Astrocyte (in vitro differentiated cells and primary cell): ENCODE data around the gene CIB4. TPM values are rescaled to one million over a fixed set of nuclear protein-coding genes. Genes with fewer than 3 reads are reported as not detected.

Source experiments
- DNase-seq: peaks from one replicate; pipeline ENCODE4 v3.0.0-alpha.2; 2010; ENCODE audit warnings: low read depth
- FAIRE-seq: peaks from 2 replicates; lab custom pipeline; 2011; peaks lifted over from hg19 to GRCh38; lab: Jason Lieb, UNC
- H2AFZ ChIP-seq: 2 replicates; pipeline ENCODE4 v1.6.0; 2012; ENCODE audit warnings: low read depth, low read length, inconsistent platforms
- H3K27ac ChIP-seq: 2 replicates; pipeline ENCODE4 v1.5.1; 2011; ENCODE audit warnings: low read depth, low read length, inconsistent platforms
- H3K27me3 ChIP-seq: 2 replicates; pipeline ENCODE4 v1.6.0; 2011; ENCODE audit warnings: low read length, inconsistent platforms; ENCODE audit not compliant: insufficient read depth
- H3K36me3 ChIP-seq: 2 replicates; pipeline ENCODE4 v1.5.1; 2011; ENCODE audit warnings: low read length, inconsistent platforms; ENCODE audit not compliant: insufficient read depth
- H3K4me1 ChIP-seq: 2 replicates; pipeline ENCODE4 v1.5.1; 2011; ENCODE audit warnings: low read length, inconsistent platforms; ENCODE audit not compliant: insufficient read depth
- H3K4me2 ChIP-seq: 2 replicates; pipeline ENCODE4 v1.6.0; 2012; ENCODE audit warnings: low read length, inconsistent platforms
- H3K4me3 ChIP-seq: 2 replicates; pipeline ENCODE4 v1.5.1; 2011; ENCODE audit warnings: low read depth, mild to moderate bottlenecking, low read length, inconsistent platforms; ENCODE audit not compliant: insufficient read depth
- H3K79me2 ChIP-seq: 2 replicates; pipeline ENCODE4 v1.6.0; 2012; ENCODE audit warnings: mild to moderate bottlenecking, low read length, inconsistent platforms; ENCODE audit not compliant: insufficient read depth
- H3K9ac ChIP-seq: 2 replicates; pipeline ENCODE4 v1.6.0; 2012; ENCODE audit warnings: mild to moderate bottlenecking, low read length, inconsistent platforms
- H3K9me3 ChIP-seq: 2 replicates; pipeline ENCODE4 v1.5.1; 2012; ENCODE audit warnings: low read depth, mild to moderate bottlenecking, low read length, inconsistent platforms; ENCODE audit not compliant: insufficient read depth
- H4K20me1 ChIP-seq: 2 replicates; pipeline ENCODE4 v1.6.0; 2012; ENCODE audit warnings: low read length, inconsistent platforms; ENCODE audit not compliant: insufficient read depth
- H3K27ac Mint-ChIP-seq: one replicate; pipeline ENCODE4 v1.8.0; 2021; ENCODE audit warnings: mild to moderate bottlenecking, mixed read lengths; ENCODE audit not compliant: unreplicated experiment
- H3K27me3 Mint-ChIP-seq: one replicate; pipeline ENCODE4 v1.8.0; 2021; ENCODE audit warnings: low read depth, mixed read lengths; ENCODE audit not compliant: unreplicated experiment
- H3K36me3 Mint-ChIP-seq: one replicate; pipeline ENCODE4 v1.8.0; 2021; ENCODE audit warnings: low read depth, mixed read lengths; ENCODE audit not compliant: unreplicated experiment
- H3K4me1 Mint-ChIP-seq: one replicate; pipeline ENCODE4 v1.8.0; 2021; ENCODE audit warnings: low read depth, mixed read lengths; ENCODE audit not compliant: unreplicated experiment
- H3K4me3 Mint-ChIP-seq: one replicate; pipeline ENCODE4 v1.8.0; 2021; ENCODE audit warnings: mild to moderate bottlenecking, moderate library complexity, mixed read lengths; ENCODE audit not compliant: unreplicated experiment
- H3K9me3 Mint-ChIP-seq: one replicate; pipeline ENCODE4 v1.8.0; 2021; ENCODE audit warnings: mild to moderate bottlenecking, mixed read lengths; ENCODE audit not compliant: unreplicated experiment
- EZH2 ChIP-seq: IDR thresholded peaks from 2 replicates; pipeline ENCODE4 v1.6.1; 2012; ENCODE audit warnings: mild to moderate bottlenecking, low read length, inconsistent platforms; ENCODE audit not compliant: insufficient read depth
- total RNA-seq: library from RNA; stranded (reverse); gene quantifications from 2 replicates; pipeline ENCODE4 v1.2.1, GENCODE V29; 2021
- TF ChIP-seq, protein P1 (sequence below): IDR thresholded peaks from 2 replicates; pipeline ENCODE4 v1.5.1; 2011; ENCODE audit warnings: low read depth, mild to moderate bottlenecking, inconsistent platforms, low read length, moderate library complexity; ENCODE audit not compliant: insufficient read depth

CIB4 gene
- total RNA-seq, 1 donor from 2014 or later: not detected

- Histone ChIP-seq H2AFZ (no peak overlapping the region), H3K4me2 (no peak overlapping the region), H3K9me3 (no peaks in the 10 kb centered on the region), H3K27me3 (peaks cover 35% of the 10 kb centered on the region), H3K9ac (no peak overlapping the region), H3K36me3 (no peaks in the 10 kb centered on the region), H3K27ac (no peak overlapping the region), H3K4me1 (no peaks in the 10 kb centered on the region), H3K79me2 (no peaks in the 10 kb centered on the region), H3K4me3 (no peak overlapping the region), H4K20me1 (no peaks in the 10 kb centered on the region)
- DNase-seq (no peak), FAIRE-seq (no peak)
- Mint-ChIP-seq H3K27ac (no peak overlapping the region), H3K27me3 (peaks cover 34% of the 10 kb centered on the region), H3K4me3 (no peak overlapping the region), H3K36me3 (no peaks in the 10 kb centered on the region), H3K4me1 (peaks cover 2% of the 10 kb centered on the region), H3K9me3 (peaks cover 3% of the 10 kb centered on the region)
- TF ChIP-seq EZH2: no peak
Measured at GRCh38 chr2:26552641-26553374, 88.4 kb downstream of the CIB4 start.

GRCh38 chr2:26550276-26551015, 90.7 kb downstream of the CIB4 start:
- Mint-ChIP-seq H3K9me3 (peaks cover 3% of the 10 kb centered on the region), H3K4me1 (peaks cover 2% of the 10 kb centered on the region), H3K4me3 (no peak overlapping the region), H3K27me3 (peaks cover 21% of the 10 kb centered on the region), H3K27ac (no peak overlapping the region), H3K36me3 (no peaks in the 10 kb centered on the region)
- no peak for DNase-seq
- Histone ChIP-seq H2AFZ (no peak overlapping the region), H3K4me1 (no peaks in the 10 kb centered on the region), H3K9ac (no peak overlapping the region), H3K9me3 (no peaks in the 10 kb centered on the region), H3K4me3 (no peak overlapping the region), H3K27me3 (peaks cover 16% of the 10 kb centered on the region), H4K20me1 (no peaks in the 10 kb centered on the region), H3K4me2 (no peak overlapping the region), H3K36me3 (no peaks in the 10 kb centered on the region), H3K27ac (no peak overlapping the region), H3K79me2 (no peaks in the 10 kb centered on the region)
- FAIRE-seq: no peak
- no peak for TF ChIP-seq EZH2
- TF ChIP-seq, protein P1, sequence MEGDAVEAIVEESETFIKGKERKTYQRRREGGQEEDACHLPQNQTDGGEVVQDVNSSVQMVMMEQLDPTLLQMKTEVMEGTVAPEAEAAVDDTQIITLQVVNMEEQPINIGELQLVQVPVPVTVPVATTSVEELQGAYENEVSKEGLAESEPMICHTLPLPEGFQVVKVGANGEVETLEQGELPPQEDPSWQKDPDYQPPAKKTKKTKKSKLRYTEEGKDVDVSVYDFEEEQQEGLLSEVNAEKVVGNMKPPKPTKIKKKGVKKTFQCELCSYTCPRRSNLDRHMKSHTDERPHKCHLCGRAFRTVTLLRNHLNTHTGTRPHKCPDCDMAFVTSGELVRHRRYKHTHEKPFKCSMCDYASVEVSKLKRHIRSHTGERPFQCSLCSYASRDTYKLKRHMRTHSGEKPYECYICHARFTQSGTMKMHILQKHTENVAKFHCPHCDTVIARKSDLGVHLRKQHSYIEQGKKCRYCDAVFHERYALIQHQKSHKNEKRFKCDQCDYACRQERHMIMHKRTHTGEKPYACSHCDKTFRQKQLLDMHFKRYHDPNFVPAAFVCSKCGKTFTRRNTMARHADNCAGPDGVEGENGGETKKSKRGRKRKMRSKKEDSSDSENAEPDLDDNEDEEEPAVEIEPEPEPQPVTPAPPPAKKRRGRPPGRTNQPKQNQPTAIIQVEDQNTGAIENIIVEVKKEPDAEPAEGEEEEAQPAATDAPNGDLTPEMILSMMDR: no peak

DNA sequence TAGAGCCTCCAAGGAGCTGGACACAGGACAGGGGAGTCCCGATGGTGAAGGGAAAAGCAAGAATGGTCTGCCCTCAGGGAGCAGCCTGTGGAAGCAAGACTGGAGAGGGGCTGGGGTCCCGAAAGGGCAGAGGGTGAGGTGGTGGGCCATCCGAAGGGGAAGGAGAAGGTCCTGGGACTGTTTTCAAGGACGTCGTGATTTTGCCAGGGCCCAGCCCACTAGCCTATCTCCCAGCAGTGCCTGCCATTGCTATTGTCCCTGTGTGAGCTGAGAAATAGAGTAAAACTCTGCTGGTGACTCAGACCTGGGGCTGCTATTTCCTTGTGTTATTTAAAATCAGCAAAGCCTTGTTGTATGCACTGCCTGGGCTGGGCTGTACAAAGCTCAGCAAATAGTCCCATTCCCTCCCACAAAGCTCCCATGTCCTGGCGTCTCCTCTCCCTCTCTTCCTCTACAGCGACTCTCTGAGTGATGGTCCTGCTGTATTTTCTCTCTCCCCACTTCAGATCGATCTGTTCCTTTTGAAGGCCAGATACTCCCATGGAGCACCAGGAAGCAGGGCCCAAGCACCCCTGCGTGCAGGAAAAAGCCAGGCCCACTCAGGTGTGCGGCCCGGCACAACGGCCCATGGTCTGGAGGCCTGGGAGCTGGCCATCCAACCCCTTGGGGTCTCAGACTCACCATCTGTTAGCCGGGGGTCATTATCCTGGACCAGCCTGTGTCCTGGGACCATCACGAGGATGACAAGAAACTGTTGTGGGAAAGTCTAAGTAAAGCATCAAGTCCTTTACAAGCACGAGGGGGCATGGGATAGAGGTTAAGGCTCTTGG, 98.3 kb downstream of the CIB4 start:
- H3K4me1 ChIP-seq: no peaks in the 10 kb centered on the region
- H3K4me3 ChIP-seq: no peak overlapping the region
- H3K9ac ChIP-seq: no peak overlapping the region
- DNase-seq (no peak), FAIRE-seq (no peak)
- TF ChIP-seq, protein P1: no peak
- no peak for TF ChIP-seq EZH2
- no peak overlapping the region for H3K4me2 ChIP-seq
- H3K4me1 Mint-ChIP-seq: peaks cover 10% of the 10 kb centered on the region
- peaks cover 4% of the 10 kb centered on the region for H3K27me3 ChIP-seq
- no peaks in the 10 kb centered on the region for H3K9me3 ChIP-seq
- H3K79me2 ChIP-seq: no peaks in the 10 kb centered on the region
- H2AFZ ChIP-seq: no peak overlapping the region
- H3K36me3 ChIP-seq: no peaks in the 10 kb centered on the region
- no peak overlapping the region for H3K4me3 Mint-ChIP-seq
- H3K27ac Mint-ChIP-seq: no peak overlapping the region
- H3K36me3 Mint-ChIP-seq: no peaks in the 10 kb centered on the region
- no peaks in the 10 kb centered on the region for H4K20me1 ChIP-seq
- H3K27me3 Mint-ChIP-seq: no peaks in the 10 kb centered on the region
- no peak overlapping the region for H3K27ac ChIP-seq
- no peaks in the 10 kb centered on the region for H3K9me3 Mint-ChIP-seq
